Subcutaneous adipose tissue (tissue), 4 donors: ENCODE results near the gene CNTN4. TPM values are rescaled to one million over a fixed set of nuclear protein-coding genes. Genes with fewer than 3 reads are reported as not detected.

ENCODE experiments used
- CTCF ChIP-seq: fragments of 450-650 bp; IDR thresholded peaks from one replicate; pipeline ENCODE4 v1.5.1; 2016; ENCODE audit warnings: low read depth, mild to moderate bottlenecking, control low read depth, antibody characterized with exemption, moderate library complexity
- total RNA-seq, 4 donors: library from RNA; depleted of rRNA; stranded (reverse); fragments of >200 nt; gene quantifications; one replicate each; pipeline ENCODE4 v1.1.0, GENCODE V29; 2016

Gene CNTN4
- total RNA-seq, 4 donors from 2014 or later, result 4.2 to 10.5 (median 4.6) TPM

GRCh38 chr3:2938711-2939110, 840.0 kb downstream of the CNTN4 start:
- TF ChIP-seq CTCF, result no peak

GRCh38 chr3:2940062-2940461, 841.4 kb downstream of the CNTN4 start:
- TF ChIP-seq CTCF, result no peak

- no peak for TF ChIP-seq CTCF
Observed at GRCh38 chr3:2944628-2945027, 846.0 kb downstream of the CNTN4 start.

GRCh38 chr3:2945121-2945520, 846.5 kb downstream of the CNTN4 start:
- no peak for TF ChIP-seq CTCF

GRCh38 chr3:2947536-2947935, 848.9 kb downstream of the CNTN4 start:
- no peak for TF ChIP-seq CTCF

- TF ChIP-seq CTCF, result no peak
Observed at GRCh38 chr3:2948882-2949281, 850.2 kb downstream of the CNTN4 start.

- no peak for TF ChIP-seq CTCF
Observed at GRCh38 chr3:2950159-2950558, 851.5 kb downstream of the CNTN4 start.

- no peak for TF ChIP-seq CTCF
Observed at GRCh38 chr3:2957115-2957514, 858.4 kb downstream of the CNTN4 start.
